DMS153 treated with DMSO at 0.1 percent for 48 hours (cell line): ENCODE data around the gene OR4C15.

Source experiments
- DNase-seq: peaks from one replicate; lab custom pipeline; 2025; ENCODE audit not compliant: unreplicated experiment; lab: John Stamatoyannopoulos, UW

OR4C15 gene

DNA sequence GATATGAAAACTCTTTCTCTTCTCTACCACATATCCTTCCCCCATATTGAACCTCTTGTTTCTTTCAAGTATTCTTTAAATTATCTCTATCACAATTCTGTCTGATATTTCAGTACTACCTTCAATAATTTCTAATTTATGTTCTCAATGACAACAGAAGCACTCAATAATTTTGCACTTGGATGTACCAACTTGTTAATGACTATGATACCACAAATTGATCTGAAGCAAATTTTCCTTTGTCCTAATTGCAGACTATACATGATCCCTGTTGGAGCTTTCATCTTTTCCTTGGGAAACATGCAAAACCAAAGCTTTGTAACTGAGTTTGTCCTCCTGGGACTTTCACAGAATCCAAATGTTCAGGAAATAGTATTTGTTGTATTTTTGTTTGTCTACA lies at the start of gene OR4C15:
TSS of gene OR4C15 (plus strand) at position 301 of the 400 bp plus-strand sequence. CDS start at position 301, 0 bp downstream.
- DNase-seq = no peak

GRCh38 chr11:55571828-55572227 lies 17.6 kb downstream of the OR4C15 start, which contains the start of gene OR4C16:
OR4C16 (plus strand) TSS chr11:55572128; CDS start chr11:55572128, 0 bp downstream.
- DNase-seq = no peak

- DNase-seq = no peak
These were observed 18.3 kb downstream of the OR4C15 start for GRCh38 chr11:55572548-55572947.
